Measurements from ENCODE around the gene DACH1.
"Not testable (repeated sequence)": the region's sequence is repeated elsewhere in the genome, so short reads cannot be mapped to it uniquely, and the experiment has no call there.

DACH1 gene

GRCh38 chr13:71865874-71866334 lies 1.1 kb downstream of the DACH1 start:
- no peak for DNase-seq

GRCh38 chr13:71864986-71865873 lies 1.8 kb downstream of the DACH1 start:
- no peak for DNase-seq

GRCh38 chr13:71864094-71864985 lies 2.7 kb downstream of the DACH1 start:
- DNase-seq: peak; percentile 12

GRCh38 chr13:71863254-71863865 lies 3.6 kb downstream of the DACH1 start:
- DNase-seq: no peak

GRCh38 chr13:71862459-71862943 lies 4.5 kb downstream of the DACH1 start:
- DNase-seq: no peak

- no peak for DNase-seq
Observed at GRCh38 chr13:71861769-71862458, 5.1 kb downstream of the DACH1 start.

- DNase-seq: no peak
Observed at GRCh38 chr13:71860547-71861138, 6.4 kb downstream of the DACH1 start.

GRCh38 chr13:71858647-71859046 lies 8.4 kb downstream of the DACH1 start:
- DNase-seq: no peak

GRCh38 chr13:71856548-71857043 lies 10.4 kb downstream of the DACH1 start:
- DNase-seq: no peak

- DNase-seq: no peak
Observed at GRCh38 chr13:71854401-71854800, 12.6 kb downstream of the DACH1 start.

- no peak for DNase-seq
Observed at GRCh38 chr13:71853725-71854124, 13.3 kb downstream of the DACH1 start.

- DNase-seq: no peak
Observed at GRCh38 chr13:71852736-71853135, 14.3 kb downstream of the DACH1 start.

GRCh38 chr13:71851498-71852409 lies 15.2 kb downstream of the DACH1 start:
- no peak for DNase-seq

GRCh38 chr13:71842003-71842402 lies 25.0 kb downstream of the DACH1 start:
- DNase-seq: no peak

- DNase-seq: no peak
Observed at GRCh38 chr13:71838842-71839241, 28.2 kb downstream of the DACH1 start.

- not testable (repeated sequence) for DNase-seq
Observed at GRCh38 chr13:71837582-71837981, 29.4 kb downstream of the DACH1 start.

- no peak for DNase-seq
Observed at GRCh38 chr13:71831716-71832115, 35.3 kb downstream of the DACH1 start.

GRCh38 chr13:71830736-71831135 lies 36.3 kb downstream of the DACH1 start:
- DNase-seq: no peak

- no peak for DNase-seq
Observed at GRCh38 chr13:71830323-71830722, 36.7 kb downstream of the DACH1 start.

GRCh38 chr13:71829547-71829946 lies 37.5 kb downstream of the DACH1 start:
- DNase-seq: no peak

- DNase-seq: no peak
Observed at GRCh38 chr13:71828564-71828963, 38.4 kb downstream of the DACH1 start.

All from CD4-positive, alpha-beta T cell treated with Interleukin-21 for 1 hour (primary cell).